SHP77 (cell line): ENCODE measurements around the gene PLXNB1.
"Not testable (repeated sequence)": the region's sequence is repeated elsewhere in the genome, so short reads cannot be mapped to it uniquely, and the experiment has no call there.

Experiments
- DNase-seq, 2 experiments: peaks; one replicate each; lab custom pipeline; 2025; lab: John Stamatoyannopoulos, UW

Gene PLXNB1, protein sequence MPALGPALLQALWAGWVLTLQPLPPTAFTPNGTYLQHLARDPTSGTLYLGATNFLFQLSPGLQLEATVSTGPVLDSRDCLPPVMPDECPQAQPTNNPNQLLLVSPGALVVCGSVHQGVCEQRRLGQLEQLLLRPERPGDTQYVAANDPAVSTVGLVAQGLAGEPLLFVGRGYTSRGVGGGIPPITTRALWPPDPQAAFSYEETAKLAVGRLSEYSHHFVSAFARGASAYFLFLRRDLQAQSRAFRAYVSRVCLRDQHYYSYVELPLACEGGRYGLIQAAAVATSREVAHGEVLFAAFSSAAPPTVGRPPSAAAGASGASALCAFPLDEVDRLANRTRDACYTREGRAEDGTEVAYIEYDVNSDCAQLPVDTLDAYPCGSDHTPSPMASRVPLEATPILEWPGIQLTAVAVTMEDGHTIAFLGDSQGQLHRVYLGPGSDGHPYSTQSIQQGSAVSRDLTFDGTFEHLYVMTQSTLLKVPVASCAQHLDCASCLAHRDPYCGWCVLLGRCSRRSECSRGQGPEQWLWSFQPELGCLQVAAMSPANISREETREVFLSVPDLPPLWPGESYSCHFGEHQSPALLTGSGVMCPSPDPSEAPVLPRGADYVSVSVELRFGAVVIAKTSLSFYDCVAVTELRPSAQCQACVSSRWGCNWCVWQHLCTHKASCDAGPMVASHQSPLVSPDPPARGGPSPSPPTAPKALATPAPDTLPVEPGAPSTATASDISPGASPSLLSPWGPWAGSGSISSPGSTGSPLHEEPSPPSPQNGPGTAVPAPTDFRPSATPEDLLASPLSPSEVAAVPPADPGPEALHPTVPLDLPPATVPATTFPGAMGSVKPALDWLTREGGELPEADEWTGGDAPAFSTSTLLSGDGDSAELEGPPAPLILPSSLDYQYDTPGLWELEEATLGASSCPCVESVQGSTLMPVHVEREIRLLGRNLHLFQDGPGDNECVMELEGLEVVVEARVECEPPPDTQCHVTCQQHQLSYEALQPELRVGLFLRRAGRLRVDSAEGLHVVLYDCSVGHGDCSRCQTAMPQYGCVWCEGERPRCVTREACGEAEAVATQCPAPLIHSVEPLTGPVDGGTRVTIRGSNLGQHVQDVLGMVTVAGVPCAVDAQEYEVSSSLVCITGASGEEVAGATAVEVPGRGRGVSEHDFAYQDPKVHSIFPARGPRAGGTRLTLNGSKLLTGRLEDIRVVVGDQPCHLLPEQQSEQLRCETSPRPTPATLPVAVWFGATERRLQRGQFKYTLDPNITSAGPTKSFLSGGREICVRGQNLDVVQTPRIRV (N-terminal part only)

GRCh38 chr3:48429960-48430707 lies at the start of gene PLXNB1:
Gene PLXNB1 (minus strand): TSS chr3:48430086. CDS start chr3:48424611, 5,475 bp downstream.
- DNase-seq: peak; percentile 55 to 74

DNA sequence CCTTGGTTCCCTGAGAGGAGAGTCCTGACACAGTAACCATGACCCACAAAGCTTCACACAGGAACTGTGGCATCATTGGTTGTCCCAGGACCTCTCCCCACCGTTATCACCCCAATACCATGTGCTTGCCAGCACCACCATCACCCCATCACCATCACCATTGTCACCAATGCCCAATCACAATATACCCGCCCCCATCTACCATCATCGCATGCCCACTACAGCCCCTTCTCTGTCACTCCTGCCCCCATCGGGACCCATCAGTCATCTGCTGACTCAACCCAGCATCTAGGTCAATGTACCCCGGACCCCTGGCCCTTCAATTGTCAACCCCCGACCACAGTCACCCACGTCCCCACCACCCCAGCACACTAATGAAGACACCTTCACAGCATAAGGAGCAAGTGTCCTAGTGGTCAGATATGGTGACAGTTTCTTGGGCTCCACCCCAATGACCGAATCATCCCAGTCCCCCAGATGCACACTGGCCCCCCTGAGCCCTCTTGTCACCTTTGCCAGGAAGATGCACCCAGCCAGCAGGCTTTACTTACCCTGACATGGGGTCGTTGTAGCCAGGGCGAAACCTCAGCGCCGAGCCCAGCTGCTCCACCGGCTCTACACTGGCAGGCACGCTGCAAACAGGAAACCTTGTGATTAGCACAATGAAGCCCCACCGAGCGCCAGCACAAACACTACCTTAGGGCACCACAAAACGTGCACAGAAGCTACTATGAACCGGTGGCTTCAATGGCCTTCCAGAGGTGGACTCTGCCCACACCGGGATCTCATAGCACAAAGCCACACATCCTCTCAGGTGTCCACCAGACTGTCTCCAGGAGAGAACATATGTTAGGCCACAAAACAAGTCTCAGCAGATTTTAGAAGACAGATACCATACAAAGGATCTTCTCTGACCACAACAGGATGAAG lies 49.0 kb upstream of the PLXNB1 start:
- no peak for DNase-seq

DNA sequence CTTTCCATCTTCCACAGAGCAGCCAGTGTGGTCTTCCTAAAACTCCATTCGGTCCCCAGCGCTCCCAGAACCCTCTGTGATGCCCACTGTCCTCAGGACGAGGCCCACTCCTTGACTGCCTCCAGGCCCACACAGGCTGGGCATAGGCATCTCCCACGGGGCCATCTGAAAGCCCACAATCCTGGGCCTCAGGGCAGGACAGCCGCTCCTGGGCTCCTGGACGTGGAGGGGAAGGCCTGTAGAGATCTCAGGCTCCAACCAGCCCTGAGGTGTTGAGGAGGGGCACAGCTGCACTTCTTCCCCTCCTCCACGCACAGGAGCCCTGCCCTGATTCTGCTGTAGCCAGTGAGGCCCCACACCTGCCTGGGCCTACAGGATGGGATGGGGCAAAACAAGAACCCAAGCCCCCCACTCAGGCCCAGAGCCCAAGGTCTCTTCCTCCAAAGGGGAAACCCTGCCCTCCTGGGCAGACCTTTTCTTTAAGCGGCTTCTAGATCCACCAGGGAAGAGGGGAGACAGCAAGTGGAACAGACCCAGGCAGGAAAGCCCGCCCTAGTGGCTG lies 48.2 kb upstream of the PLXNB1 start:
- no peak for DNase-seq

- no peak for DNase-seq
These were observed 46.7 kb upstream of the PLXNB1 start for GRCh38 chr3:48476426-48477053.

- DNase-seq: no peak
These were observed 45.3 kb upstream of the PLXNB1 start for GRCh38 chr3:48475188-48475587.

DNA sequence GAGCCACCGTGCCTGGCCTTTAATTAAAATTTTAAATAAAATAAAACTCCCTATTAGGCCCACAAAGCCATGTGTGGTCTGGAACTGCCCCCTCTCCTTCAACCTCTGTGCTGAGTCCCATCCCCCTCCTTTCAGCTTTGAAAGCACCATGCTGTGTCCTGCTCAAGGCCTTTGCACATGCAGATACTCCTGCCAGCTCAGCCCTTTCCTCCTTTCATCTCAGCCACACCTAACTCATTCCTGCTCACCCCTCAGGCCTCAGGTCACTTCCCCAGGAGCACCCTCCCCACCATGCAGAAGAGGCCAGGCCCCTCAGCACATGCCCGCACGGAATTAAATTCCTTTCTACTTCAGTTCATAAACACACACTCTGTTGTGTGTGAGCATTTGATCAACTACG lies 44.7 kb upstream of the PLXNB1 start:
- no peak for DNase-seq

DNA sequence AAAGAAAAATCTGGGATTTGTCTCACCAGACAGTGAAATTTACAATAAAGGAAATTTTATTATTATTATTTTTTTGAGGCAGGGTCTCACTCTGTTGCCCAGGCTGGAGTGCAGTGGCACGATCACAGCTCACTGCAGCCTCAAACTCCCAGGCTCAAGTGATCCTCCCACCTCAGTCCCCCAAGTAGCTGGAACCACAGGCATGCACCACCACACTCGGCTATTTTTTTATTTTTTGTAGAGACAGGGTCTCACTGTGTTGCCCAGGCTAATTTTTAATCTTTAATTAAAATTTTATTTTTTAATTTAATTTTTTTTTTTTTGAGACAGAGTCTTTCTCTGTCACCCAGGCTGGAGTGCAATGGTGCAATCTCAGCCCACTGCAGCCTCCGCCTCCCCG lies 44.1 kb upstream of the PLXNB1 start:
- DNase-seq: not testable (repeated sequence)

DNA sequence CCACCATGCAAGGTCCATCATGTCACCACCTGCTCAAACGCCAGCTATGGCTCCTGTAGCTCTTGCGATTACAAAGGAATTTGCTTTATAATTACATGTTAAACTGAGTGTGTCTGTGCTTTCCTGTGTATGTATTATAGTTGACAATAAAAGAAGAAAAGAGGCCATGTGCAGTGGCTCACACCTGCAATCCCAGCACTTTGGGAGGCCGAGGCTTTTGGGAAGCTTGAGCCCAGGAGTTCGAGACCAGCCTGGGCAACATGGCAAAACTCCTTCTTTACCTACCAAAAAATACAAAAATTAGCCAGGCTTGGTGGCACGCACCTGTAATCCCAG lies 43.7 kb upstream of the PLXNB1 start:
- no peak for DNase-seq

DNA sequence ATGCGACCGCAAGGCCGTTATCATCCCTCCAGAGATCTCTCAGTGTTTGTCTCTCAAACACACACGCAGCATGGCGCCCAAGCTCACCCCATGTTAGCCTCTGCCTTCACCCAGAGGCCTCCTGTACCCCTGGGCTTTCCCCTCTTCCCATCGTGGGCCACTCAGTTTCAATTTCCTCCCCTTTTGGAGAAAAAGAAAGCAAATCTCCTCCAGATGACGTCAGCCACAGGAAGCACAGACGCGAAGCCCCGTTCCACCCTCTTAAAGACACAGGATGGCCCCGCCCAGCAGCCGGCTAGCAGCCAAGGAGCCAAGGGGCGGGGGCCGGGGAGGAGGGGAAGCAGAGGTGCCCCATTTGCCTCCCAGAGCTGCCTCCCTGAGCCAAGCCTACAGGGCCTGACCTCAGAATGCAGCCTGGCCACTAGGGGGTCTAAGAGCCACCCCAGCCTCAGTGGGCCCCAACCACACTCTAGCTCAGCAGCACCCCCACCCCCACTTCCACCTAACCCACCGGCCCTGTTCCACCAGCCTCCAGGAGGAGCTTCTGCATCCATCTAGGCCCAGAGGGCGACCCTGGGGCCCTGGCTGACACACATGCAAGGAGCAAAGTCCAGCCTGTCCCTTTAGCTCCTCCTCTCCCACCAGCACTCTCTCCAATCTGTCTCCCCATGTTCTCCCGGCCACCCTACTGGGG lies 43.2 kb upstream of the PLXNB1 start:
- peak; percentile 80 to 85 for DNase-seq

- no peak for DNase-seq
These were observed 42.7 kb upstream of the PLXNB1 start for GRCh38 chr3:48472673-48472922.

GRCh38 chr3:48470286-48470685 lies 40.4 kb upstream of the PLXNB1 start:
- no peak for DNase-seq

DNA sequence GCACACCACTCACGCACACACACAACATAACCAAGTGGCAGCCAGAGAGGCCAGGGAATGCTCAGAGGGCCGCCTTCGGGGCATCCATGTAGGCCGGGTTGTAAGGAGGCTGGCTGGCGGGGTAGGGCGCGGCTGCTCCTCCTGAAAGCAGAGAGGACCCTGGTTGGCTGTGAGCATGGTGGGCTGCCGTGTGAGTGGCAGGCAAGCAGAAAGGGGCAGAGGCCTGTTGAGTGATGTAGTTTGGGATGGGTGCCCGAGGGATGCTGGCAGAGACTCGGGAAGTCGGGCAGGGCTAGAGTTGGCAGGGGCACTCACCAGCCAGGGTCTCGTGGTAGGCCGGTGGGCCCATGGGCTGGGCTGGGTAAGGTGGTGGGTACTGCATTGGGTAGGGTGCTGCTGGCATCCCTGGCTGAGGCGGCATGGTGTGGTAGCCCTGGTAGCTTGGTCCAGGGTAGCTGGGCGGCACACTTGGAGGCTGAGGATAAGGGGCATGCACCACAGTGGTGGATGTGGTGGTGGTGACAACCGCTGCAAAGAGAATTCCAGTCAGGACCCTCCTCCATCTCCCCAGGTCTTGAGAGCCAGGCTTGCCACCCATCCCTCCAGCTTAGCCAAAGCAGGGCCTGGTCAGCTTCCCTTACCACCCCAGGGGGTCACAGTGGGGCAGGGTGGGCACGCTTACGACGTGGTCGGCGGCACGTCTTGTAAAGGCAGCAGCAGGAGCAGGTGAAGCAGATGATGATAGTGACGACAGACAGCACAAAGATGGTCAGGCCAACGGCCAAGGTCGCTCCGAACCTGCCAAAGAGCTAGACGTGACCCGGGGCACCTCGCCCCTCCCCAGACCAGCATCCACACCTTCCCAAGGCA lies 39.4 kb upstream of the PLXNB1 start:
- DNase-seq: no peak

GRCh38 chr3:48468329-48468731 lies 38.4 kb upstream of the PLXNB1 start:
- DNase-seq: no peak

DNA sequence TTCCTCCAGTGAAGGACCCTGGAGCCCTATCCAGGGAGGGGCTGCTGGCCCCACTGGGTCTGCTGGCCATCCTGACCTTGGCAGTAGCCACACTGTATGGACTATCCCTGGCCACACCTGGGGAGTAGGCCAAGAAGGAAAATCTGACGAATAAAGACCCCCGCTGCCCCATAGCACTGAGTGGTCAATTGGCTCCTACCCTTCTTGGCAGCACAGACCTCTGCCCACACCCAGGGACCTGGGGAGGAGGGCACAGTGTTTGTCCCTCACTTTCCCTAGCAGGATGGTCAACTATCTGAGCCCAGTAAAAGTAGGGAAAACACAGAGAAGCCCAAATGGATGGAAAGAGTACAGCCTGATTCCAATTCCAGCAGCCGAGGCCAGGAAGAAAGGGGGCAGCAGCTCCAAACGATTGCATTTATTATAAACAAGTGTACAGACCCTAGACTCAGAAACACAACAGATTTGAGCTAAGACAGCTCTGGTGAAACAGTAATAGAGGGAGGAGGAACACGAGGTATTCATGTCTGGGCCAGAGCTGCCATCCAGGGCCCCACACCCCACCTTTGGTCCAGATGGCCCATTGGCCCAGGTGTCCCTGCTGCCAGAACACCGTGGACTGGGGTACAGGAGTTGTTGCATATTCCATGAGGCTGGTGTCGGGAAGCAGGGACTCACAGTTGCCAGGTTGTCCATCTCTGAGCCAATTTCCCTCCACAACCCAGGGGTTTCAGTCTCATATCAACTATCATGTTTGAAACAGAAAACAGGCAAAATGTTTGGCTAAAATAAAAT lies 37.8 kb upstream of the PLXNB1 start:
- no peak for DNase-seq

- DNase-seq: no peak
These were observed 37.2 kb upstream of the PLXNB1 start for GRCh38 chr3:48467110-48467454.

DNA sequence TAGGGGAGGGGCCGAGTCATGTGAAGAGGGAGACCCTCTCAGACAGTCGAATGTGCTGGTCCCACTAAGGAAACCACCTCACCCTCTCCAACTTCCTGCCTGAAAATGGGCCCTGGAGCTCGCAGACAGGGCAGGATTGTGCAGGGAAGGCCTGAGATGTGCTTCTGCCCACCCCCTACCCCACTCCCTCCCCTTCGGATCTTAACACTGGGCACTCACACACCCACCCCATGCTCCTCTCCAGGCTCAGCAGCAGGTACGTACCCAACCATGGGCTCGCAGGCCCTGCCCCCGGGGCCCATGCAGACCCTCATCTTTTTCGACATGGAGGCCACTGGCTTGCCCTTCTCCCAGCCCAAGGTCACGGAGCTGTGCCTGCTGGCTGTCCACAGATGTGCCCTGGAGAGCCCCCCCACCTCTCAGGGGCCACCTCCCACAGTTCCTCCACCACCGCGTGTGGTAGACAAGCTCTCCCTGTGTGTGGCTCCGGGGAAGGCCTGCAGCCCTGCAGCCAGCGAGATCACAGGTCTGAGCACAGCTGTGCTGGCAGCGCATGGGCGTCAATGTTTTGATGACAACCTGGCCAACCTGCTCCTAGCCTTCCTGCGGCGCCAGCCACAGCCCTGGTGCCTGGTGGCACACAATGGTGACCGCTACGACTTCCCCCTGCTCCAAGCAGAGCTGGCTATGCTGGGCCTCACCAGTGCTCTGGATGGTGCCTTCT lies 36.7 kb upstream of the PLXNB1 start:
- peak in 1 of 2 experiments; percentile 30 for DNase-seq
